ENCODE measurements around the gene UBXN10.

Gene UBXN10

GRCh38 chr1:20139776-20140612 is 45.9 kb upstream of the UBXN10 start:
- no peak overlapping the region for H3K27ac ChIP-seq
- TF ChIP-seq ZFX (IDR thresholded peaks at IDR 0.05; ENCODE audit: borderline replicate concordance) (no peak), CTCF (IDR thresholded peaks at IDR 0.05) (no peak)

- H3K27ac ChIP-seq: no peak overlapping the region
- TF ChIP-seq CTCF (IDR thresholded peaks at IDR 0.05): no peak
- no peak for TF ChIP-seq ZFX (IDR thresholded peaks at IDR 0.05; ENCODE audit: borderline replicate concordance)
These were observed 44.9 kb upstream of the UBXN10 start for GRCh38 chr1:20141001-20141400.

GRCh38 chr1:20141466-20141865 is 44.4 kb upstream of the UBXN10 start:
- TF ChIP-seq CTCF (IDR thresholded peaks at IDR 0.05): no peak
- TF ChIP-seq ZFX (IDR thresholded peaks at IDR 0.05; ENCODE audit: borderline replicate concordance): no peak
- no peak overlapping the region for H3K27ac ChIP-seq

GRCh38 chr1:20142001-20142710 is 43.7 kb upstream of the UBXN10 start:
- H3K27ac ChIP-seq: no peak overlapping the region
- TF ChIP-seq ZFX (IDR thresholded peaks at IDR 0.05; ENCODE audit: borderline replicate concordance): no peak
- no peak for TF ChIP-seq CTCF (IDR thresholded peaks at IDR 0.05)

- no peak for TF ChIP-seq CTCF (IDR thresholded peaks at IDR 0.05)
- TF ChIP-seq ZFX (IDR thresholded peaks at IDR 0.05; ENCODE audit: borderline replicate concordance): no peak
- no peak overlapping the region for H3K27ac ChIP-seq
These were observed 42.6 kb upstream of the UBXN10 start for GRCh38 chr1:20143318-20143717.

- no peak overlapping the region for H3K27ac ChIP-seq
- TF ChIP-seq CTCF (IDR thresholded peaks at IDR 0.05): no peak
- no peak for TF ChIP-seq ZFX (IDR thresholded peaks at IDR 0.05; ENCODE audit: borderline replicate concordance)
These were observed 41.9 kb upstream of the UBXN10 start for GRCh38 chr1:20143734-20144565.

Measured in 22Rv1 (cell line).